Fibroblast of pulmonary artery (primary cell): ENCODE data around the gene KLK11.

Experiments
- DNase-seq: peaks from one replicate; pipeline ENCODE4 v3.0.0-alpha.2; 2010; ENCODE audit warnings: low read depth
- H3K4me3 ChIP-seq: replicated peaks from 2 replicates; pipeline ENCODE4 v1.5.1; 2011; ENCODE audit warnings: low read depth, mild to moderate bottlenecking, control low read depth, low read length, moderate library complexity
- TF ChIP-seq, protein P1 (sequence below): IDR thresholded peaks from 2 replicates; pipeline ENCODE4 v1.5.1; 2011; ENCODE audit warnings: mild to moderate bottlenecking, control low read depth, low read length, inconsistent platforms; ENCODE audit errors: missing control alignments

Gene KLK11

GRCh38 chr19:50974702-50975556 is 51.5 kb downstream of the KLK11 start:
- TF ChIP-seq, protein P1, sequence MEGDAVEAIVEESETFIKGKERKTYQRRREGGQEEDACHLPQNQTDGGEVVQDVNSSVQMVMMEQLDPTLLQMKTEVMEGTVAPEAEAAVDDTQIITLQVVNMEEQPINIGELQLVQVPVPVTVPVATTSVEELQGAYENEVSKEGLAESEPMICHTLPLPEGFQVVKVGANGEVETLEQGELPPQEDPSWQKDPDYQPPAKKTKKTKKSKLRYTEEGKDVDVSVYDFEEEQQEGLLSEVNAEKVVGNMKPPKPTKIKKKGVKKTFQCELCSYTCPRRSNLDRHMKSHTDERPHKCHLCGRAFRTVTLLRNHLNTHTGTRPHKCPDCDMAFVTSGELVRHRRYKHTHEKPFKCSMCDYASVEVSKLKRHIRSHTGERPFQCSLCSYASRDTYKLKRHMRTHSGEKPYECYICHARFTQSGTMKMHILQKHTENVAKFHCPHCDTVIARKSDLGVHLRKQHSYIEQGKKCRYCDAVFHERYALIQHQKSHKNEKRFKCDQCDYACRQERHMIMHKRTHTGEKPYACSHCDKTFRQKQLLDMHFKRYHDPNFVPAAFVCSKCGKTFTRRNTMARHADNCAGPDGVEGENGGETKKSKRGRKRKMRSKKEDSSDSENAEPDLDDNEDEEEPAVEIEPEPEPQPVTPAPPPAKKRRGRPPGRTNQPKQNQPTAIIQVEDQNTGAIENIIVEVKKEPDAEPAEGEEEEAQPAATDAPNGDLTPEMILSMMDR, result no peak
- no peak for DNase-seq
- H3K4me3 ChIP-seq, result no peak overlapping the region

DNA sequence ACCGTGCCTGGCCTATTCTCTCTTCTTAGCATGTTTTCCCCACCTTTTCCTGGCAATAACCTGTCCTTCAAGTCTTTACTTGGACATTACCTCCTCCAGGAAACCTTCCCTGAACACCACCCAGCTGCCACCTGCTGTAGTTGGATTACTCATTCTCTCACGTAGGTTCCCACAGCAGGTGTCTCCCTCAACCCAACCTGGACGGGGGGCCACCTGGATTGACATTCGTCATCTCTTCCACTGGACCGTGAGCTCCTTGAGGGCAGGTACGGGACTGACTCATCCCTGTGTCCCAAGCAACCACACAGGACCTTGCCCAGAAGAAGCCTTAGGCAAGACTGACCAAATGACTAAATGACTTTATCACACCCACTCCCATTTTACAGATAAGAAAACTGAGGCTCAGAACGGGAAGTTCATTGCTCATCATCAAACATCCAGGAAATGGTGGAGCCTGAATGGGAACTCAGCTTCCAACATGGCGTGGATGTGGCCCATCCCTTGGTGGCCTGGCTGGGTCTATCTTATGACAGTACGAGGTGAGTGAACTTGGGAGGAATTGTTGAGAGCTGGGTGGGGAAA is 53.5 kb downstream of the KLK11 start:
- TF ChIP-seq, protein P1, result no peak

More for the DNA sequence above, 53.5 kb downstream of the KLK11 start:
- H3K4me3 ChIP-seq, result no peak overlapping the region
- DNase-seq, result no peak
